Sigmoid colon (tissue), 4 donors: ENCODE data around the gene WDR93.

ENCODE experiments used
- CTCF ChIP-seq, 4 experiments: fragments of 450-650 bp in 3 of 4; fragments of 200-600 bp in 1 of 4; IDR thresholded peaks; one replicate each; pipeline ENCODE4 v1.5.1; 2016 to 2019; ENCODE audit warnings: antibody characterized with exemption in 4 of 4, mild to moderate bottlenecking in 3 of 4, moderate library complexity in 2 of 4
- EP300 ChIP-seq, 4 donors: sonication (generic); formaldehyde crosslinking; IDR thresholded peaks; one replicate each; pipeline ENCODE4 v1.6.1; 2017; ENCODE audit warnings: antibody characterized with exemption in 4 of 4
- POLR2A ChIP-seq, 2 donors: fragments of 450-650 bp; IDR thresholded peaks; one replicate each; pipeline ENCODE4 v1.6.1; 2016; ENCODE audit warnings: antibody characterized with exemption in 2 of 2, mild to moderate bottlenecking in 2 of 2, moderate library complexity in 2 of 2
- POLR2AphosphoS5 ChIP-seq, 4 donors: sonication (generic); formaldehyde crosslinking; IDR thresholded peaks; one replicate each; pipeline ENCODE4 v1.6.1; 2017; ENCODE audit warnings: antibody characterized with exemption in 4 of 4

GRCh38 chr15:89654301-89654761 is 36.3 kb upstream of the WDR93 start:
- no peak for TF ChIP-seq CTCF (IDR thresholded peaks at IDR 0.05)
- TF ChIP-seq EP300 (IDR thresholded peaks at IDR 0.05), result no peak
- TF ChIP-seq POLR2A (IDR thresholded peaks at IDR 0.05), result no peak
- TF ChIP-seq POLR2AphosphoS5 (IDR thresholded peaks at IDR 0.05), result no peak
